ENCODE measurements around the gene POP7.
"Not testable (repeated sequence)": the region's sequence is repeated elsewhere in the genome, so short reads cannot be mapped to it uniquely, and the experiment has no call there.

The POP7 gene

GRCh38 chr7:100705753-100706671 is at the start of gene POP7:
Gene POP7 (plus strand): TSS chr7:100706121. CDS start chr7:100706831, 710 bp downstream.
- DNase-seq, result peak; percentile 86

- not testable (repeated sequence) for DNase-seq
Observed at GRCh38 chr7:100662194-100662776, 43.6 kb upstream of the POP7 start.

- no peak for DNase-seq
Observed at GRCh38 chr7:100665168-100665726, 40.7 kb upstream of the POP7 start.

DNA sequence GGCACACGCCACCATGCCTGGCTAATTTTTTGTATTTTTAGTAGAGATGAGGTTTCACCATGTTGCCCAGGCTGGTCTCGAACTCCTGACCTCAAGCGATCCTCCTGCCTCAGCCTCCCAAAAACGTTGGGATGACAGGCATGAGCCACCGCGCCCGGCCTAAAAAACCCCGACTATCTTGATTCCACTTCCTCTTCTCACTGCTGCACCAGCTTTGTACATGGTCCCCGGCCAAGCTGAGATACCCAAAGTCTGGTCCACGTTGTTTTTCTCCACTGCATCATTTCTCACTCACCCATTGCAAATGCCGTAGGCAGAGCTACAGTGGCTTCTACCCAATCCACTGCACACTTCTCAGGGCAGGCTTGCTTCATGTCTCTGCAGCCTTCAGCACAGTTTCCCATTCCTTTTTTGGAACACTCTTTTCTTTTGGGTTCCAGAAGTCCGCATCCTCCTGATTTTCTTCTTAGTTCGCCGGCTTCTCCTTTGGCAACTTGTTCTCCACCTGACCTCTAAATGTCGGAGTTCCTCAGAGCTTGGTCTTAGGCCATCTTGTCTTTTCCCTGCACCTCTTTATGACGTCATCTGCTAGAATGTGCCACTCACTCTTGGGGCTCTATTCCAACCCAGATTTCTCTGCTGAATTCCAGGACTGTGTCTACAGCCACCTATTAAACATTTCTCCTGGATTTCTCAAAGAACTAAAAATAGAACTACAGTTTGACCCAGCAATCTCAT is 38.4 kb upstream of the POP7 start:
- DNase-seq, result no peak

GRCh38 chr7:100668069-100668449 is 37.9 kb upstream of the POP7 start:
- no peak for DNase-seq

DNA sequence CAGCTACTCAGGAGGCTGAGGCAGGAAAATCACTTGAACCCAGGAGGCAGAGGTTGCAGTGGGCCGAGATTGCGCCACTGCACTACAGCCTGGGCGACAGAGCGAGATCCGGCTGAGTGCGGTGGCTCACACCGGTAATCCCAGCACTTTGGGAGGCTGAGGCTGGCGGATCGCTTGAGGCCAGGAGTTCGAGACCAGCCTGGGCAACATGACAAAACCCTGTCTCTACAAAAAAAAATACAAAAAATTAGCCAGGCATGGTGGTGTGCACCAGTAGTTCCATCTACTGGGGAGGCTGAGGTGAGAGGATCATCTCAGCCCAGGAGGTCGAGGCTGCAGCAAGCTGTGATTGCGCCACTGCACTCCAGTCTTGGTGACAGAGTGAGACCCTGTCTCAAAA is 36.8 kb upstream of the POP7 start:
- DNase-seq, result not testable (repeated sequence)

DNA sequence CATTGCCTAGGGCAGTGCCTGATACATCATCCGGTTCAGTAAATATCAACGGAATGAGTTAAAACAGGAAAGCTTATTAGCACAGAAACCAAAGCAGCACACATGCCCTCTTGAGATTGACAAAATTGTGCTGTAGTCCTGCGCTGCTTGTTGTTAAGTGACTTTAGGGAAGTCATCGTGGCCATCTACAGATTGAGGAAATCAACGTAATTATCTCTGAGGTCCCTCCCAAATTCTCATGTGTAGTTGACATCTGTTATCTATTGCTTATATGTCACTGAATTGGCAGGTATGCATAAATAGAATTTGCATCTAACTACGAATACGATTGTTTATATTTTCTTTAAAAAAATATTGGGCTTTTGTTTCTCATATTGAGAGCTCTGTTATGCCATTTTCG is 35.8 kb upstream of the POP7 start:
- DNase-seq, result no peak

- no peak for DNase-seq
Observed at GRCh38 chr7:100671353-100672327, 34.3 kb upstream of the POP7 start.

DNA sequence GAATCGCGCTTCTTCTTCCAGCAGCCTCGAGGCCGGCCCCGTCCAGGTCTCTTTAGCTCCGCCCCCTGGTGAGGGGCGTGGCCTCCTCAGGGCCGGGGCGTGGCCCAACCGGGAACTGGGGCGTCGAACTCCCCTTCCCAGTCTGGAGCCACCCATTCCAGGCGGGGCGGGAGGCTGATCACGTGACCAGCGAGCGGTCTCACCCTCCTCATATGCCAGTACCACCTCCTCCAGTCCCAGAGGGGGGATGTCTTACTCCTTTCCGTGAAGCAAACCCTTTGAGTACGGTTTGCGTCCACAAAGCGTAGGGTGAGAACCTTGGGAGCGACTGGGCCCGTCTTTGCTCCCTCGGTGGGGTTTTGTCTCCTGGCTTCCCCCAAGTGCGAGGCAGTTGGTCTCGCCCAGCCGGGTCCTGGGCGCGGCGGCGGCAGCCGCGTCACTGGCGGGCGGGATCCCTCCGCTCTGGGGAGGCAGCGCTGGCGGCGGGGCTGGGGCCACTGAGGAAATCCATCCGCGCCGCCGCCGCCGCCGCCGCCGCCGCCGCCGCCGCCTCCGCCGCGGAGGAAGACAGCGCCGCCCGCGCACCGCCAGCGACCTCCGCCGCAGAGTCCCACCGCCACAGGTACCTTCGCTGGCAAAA is 32.5 kb upstream of the POP7 start, which contains the start of gene GNB2:
TSS of gene GNB2 (plus strand) at position 439 of the 640 bp plus-strand sequence. CDS start 2,526 bp downstream, outside the sequence.
- peak; percentile 91 for DNase-seq

DNA sequence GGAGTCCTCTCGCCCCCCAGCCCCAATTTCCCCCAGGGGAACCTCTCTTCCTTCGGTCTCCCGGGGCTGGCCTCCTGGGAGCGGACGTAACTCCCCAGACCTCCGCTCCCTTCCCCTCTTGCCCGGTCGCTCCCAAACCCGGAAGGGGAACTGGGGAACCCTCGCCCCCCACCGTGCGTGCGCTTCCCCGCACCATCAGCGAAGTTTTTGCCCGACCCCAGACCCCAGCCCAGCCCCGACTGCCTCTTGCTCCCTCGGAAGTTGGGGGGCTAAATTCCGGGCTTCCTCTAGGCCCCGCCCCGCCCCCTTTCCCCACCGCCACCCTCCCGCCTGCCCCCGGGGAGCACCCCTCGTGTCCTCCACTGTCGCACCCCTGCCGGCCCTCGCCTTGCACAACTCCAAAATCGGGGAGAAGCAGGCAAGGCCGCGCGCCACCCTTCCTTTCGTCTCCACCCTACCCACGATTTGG is 31.9 kb upstream of the POP7 start:
- no peak for DNase-seq

GRCh38 chr7:100674411-100675104 is 31.4 kb upstream of the POP7 start:
- no peak for DNase-seq

GRCh38 chr7:100675105-100675451 is 30.8 kb upstream of the POP7 start:
- DNase-seq, result no peak

GRCh38 chr7:100675581-100676350 is 30.2 kb upstream of the POP7 start:
- peak; percentile 60 for DNase-seq

DNA sequence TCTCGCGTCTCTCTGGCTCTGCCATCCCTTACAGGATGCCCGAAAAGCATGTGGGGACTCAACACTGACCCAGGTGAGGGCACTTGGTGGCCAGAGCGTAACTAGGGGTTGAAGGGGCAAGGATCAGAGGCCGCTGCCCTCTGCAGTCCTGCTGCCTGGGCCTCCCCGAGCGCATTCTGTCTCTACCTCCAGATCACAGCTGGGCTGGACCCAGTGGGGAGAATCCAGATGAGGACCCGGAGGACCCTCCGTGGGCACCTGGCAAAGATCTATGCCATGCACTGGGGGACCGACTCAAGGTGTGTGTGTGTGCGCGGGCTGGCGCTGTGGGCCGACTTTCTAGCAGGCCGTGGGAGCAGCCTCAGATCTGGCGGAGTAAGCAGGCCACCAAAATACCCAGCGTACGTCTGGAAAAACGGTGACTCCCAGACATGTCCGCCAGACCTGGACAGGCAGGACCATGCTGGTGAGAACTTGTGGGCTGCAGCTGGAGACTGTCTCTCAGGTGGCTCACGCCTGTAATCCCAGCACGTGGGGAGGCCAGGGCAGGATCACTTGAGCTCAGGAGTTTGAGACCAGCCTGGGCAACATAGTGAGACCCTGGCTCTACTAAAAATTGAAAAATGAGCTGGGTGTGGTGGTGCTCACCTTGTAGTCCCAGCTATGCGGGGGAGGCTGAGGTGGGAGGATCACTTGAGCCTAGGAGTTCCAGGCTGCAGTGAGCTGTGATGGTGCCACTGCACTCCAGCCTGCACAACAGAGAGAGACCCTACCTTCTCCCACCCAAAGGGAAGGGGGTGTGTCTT is 29.2 kb upstream of the POP7 start:
- DNase-seq, result no peak

DNA sequence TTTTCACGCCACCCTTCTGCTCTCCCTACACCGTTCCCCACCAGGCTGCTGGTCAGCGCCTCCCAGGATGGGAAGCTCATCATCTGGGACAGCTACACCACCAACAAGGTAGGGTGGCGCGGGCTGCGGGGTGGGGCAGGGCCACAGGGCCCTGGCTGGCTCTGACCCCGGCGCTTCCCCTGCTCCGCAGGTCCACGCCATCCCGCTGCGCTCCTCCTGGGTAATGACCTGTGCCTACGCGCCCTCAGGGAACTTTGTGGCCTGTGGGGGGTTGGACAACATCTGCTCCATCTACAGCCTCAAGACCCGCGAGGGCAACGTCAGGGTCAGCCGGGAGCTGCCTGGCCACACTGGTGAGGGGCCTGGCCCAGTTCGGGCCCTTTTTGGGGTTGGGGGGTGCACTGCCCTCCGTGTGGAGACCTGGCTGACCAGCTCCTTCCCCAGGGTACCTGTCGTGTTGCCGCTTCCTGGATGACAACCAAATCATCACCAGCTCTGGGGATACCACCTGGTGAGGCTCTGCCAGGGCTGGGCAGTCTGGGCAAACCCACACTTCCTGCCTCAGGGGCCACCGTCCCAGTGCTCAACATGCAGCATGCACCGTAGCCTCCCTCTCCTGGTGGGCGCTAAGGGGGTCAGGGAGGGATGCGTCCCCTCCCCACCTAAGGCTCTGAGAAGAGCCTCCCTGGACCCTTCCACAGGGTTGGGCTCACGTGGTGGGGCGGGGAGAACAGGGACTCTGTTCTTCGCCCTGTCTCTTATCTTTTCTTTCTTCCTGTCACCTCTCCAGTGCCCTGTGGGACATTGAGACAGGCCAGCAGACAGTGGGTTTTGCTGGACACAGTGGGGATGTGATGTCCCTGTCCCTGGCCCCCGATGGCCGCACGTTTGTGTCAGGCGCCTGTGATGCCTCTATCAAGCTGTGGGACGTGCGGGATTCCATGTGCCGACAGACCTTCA is 28.3 kb upstream of the POP7 start:
- no peak for DNase-seq

GRCh38 chr7:100678291-100678984 is 27.5 kb upstream of the POP7 start:
- DNase-seq, result no peak

Measured in GF-D8 (cell line).